NCI-H146 treated with DMSO at 0.1 percent for 48 hours (cell line): ENCODE measurements around the gene FHOD3.
A peak's percentile ranks its signal among the peaks of the same experiment; 100 is the strongest.
"Not testable (repeated sequence)": the region's sequence is repeated elsewhere in the genome, so short reads cannot be mapped to it uniquely, and the experiment has no call there.

Source experiments
- DNase-seq: peaks from one replicate; lab custom pipeline; 2025; ENCODE audit not compliant: unreplicated experiment; lab: John Stamatoyannopoulos, UW

FHOD3 gene

GRCh38 chr18:36762965-36763364, 465.5 kb downstream of the FHOD3 start:
- DNase-seq: not testable (repeated sequence)

- no peak for DNase-seq
These were observed 469.3 kb downstream of the FHOD3 start for GRCh38 chr18:36766836-36767235.

DNA sequence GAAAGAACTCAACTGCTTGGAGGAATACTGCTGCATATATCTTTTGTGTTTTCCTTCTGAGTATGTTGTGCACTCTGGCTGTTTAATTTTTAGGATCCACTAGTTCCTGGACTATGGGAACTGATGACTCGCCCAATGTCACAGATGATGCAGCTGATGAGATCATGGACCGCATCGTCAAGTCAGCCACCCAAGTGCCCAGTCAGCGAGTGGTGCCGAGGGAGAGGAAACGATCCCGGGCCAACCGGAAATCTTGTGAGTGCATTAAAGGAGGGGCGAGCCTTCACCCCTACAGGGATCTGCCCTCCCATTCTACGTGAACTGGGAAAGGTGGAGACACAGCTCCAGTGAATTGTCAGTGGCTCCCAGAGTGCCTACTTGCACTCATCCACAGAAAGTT, 471.7 kb downstream of the FHOD3 start:
- DNase-seq: no peak

GRCh38 chr18:36769611-36770314, 472.2 kb downstream of the FHOD3 start:
- DNase-seq: no peak

GRCh38 chr18:36770315-36770946, 472.9 kb downstream of the FHOD3 start:
- no peak for DNase-seq

GRCh38 chr18:36771245-36771644, 473.7 kb downstream of the FHOD3 start:
- DNase-seq: no peak

GRCh38 chr18:36772241-36772723, 474.8 kb downstream of the FHOD3 start:
- no peak for DNase-seq

DNA sequence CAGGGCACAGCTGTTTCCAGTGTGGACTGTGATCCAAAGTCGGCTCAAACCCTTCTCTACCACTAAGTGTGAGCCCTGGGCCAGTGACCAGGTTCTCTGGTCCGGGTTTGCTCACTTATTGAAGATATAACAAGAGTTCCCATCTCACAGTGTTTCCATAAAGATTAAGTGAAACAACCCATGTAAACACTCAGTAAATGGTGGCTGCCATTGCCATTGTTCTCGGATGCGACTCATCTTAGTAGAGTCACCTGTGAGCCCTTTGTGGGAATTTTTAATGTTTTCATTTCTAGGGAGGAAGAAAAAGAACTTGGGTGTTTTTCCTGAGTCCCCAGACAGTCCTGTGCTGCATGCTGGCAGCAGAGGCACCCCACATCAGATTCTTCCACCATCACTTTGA, 477.9 kb downstream of the FHOD3 start:
- DNase-seq: no peak

DNA sequence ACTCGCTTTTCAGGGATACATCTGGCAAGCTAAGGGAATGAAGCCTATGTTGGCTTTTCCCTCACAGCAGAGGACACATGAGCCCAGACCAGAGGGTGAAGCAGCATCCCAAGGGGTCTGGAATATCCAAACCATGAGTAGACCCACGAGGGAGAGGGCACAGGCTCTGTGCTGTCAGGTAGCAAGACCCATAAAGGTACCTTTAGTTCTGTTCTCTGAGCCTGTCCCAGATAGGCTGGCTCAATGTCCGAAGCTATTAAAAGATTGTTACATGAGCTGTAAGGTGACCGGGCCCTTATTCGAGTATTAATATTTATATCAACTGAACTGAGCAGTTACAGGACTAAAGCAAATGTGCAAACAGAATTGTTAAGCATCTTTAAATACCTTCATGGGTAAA, 479.1 kb downstream of the FHOD3 start:
- DNase-seq: no peak

DNA sequence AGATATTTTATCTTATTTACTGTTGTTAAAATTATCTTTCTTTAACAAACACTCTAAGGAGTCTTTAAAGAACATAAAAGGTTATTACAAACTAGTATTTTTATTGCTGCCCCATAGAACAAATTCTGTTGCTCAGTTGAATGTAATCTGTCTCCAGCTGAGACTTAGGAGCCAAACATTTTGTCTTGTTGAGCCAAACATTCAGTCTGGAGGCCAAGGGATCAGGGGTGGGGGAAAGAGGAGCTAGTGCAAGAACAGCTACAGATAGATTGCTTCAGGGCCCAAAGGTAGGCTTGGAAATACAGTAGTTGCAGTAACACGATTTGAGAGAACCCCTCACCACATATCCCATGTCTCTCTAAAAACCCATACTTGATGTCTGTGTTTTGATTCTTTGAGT, 480.1 kb downstream of the FHOD3 start:
- no peak for DNase-seq

GRCh38 chr18:36780748-36781147, 483.2 kb downstream of the FHOD3 start:
- no peak for DNase-seq

DNA sequence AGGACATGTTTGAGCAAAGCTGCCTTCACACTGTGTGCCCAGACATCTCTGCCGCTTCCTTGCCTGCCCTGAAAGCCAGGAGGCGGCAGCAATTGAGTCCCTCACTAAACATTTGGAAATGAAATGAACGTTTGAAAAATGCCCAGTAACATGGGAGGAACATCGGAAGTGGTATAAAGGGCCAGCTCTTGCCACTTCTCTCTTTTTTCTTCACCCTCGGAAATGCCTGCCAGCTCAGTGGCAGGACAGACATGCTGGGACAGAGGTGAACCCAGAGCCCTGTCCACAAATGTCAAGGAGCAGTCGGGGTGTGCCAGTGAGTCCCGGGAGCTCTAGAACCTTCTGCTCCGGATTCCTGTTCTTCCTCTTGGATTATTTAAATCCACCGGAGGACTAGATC, 485.2 kb downstream of the FHOD3 start:
- DNase-seq: no peak

- no peak for DNase-seq
These were observed 486.3 kb downstream of the FHOD3 start for GRCh38 chr18:36783792-36784191.

DNA sequence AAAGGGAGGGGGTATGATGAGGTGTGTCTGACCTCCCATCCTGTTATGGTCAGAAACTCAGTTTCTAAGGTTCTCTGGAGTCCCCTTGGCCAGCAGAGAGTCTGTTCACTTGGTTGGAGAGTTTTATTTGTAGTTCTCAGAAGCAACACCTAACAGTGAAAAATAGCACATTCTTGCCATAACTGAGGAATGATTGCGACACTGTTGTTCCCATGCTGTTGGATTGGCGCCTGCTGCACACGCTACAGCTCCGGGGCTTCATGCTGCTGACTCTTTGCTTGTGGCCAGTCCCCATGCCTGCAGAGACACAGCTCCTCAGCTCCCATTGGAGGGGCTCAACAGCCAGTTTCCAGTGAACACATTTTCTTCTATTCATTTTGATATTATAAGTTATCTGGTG, 489.2 kb downstream of the FHOD3 start:
- DNase-seq: no peak

DNA sequence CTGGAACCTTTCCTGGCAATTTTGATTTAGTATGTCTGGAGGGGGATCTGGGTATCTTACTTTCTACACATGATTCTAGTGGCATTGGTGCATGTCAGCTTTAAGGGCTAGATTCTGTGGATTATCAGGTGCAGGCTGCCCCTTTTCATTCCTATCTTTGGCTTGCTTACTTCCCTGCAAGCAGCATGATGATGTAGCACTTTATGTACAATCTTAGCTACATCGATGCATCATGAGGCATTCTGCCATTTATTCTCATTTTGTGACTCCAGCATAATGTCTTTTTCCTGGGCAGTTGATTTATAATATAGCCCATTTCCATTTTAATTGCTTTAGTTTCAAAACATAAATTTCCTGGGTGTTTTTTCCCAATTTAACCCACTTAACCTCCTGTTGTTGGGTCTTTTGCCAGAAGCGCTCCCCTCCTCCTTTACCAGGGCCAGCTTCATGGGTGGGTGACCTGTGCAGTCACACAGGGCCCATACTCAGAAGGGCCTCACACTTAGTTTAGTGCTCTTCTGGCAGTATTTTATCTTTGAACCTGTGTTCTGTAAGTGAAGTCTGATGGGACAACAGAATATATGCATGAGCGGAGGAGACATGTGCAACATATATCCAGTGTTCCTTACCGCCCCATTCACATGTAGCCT, 495.2 kb downstream of the FHOD3 start:
- no peak for DNase-seq

- no peak for DNase-seq
These were observed 501.4 kb downstream of the FHOD3 start for GRCh38 chr18:36798738-36799473.

DNA sequence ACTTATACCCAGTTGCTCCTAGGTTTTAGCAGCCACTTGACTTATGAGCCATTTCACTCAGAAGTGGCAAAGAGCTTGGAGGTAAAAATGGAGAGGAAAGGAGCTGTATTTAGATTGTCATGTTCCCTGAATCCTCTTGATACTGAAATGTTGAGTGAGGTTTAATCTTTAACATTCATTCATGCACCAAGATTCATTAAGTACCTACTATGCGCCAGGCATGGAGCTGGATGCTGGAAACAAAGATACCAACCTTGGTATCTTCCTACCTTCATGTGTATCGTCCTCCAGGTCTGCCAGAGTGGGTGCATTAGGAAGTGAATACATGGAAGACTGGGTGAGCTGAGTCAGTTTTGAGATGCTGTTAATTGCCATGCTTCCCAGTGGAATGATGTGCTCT, 507.6 kb downstream of the FHOD3 start:
- no peak for DNase-seq

DNA sequence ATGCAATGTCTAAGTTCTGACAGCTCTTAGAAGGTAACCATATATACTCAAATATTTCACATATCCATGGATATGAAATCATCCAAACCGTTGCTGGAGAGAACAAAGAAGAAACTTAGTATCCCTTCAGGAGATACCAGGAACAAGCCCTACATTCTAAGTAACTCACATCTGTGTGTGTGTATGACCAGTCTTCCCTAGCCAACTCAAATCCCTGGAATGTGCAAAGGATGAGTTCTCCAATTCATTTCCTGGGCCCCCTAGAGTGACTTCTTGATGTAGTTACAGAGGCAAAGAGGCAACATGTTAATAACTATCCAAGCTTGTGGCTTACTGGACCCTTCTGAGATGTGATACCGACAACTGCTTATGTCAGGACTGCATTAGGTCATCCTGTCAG, 511.2 kb downstream of the FHOD3 start:
- DNase-seq: no peak

DNA sequence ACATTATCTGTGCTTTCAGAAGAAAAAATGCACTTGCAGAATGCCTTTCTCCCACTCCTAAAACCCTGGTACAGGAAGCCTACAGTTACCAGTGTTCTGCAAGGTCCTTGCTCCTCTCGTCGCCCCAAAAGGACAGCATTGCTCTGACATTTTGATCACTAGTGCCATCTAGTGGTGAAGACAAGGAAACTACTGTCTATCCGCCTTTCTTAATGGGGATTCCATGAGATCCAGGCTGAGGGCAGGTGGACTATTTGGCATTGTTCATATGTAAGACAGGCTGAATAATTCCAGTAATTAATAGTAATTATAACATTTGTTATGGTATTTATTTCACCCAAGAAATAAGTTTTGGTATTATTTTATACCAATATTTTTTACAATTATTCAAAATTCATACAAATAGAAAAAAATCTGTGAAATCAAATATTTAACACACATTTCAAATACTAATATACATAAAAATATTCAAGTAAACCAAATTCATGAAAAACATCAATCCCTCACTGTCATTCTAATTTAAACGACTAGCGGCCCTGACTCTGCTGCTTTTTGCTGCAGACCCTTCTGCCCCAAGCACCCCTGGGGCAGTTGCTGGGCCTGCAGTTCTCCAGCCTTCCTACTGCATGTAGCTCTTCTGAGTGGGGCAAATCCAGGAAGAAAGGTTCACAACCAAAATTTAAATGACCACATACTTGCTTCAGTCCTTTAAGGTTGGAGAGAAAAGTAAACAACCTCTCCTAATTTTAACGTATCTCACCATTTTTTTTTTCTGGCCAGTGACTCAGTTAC, 512.3 kb downstream of the FHOD3 start:
- DNase-seq: peak; percentile 88

- DNase-seq: no peak
These were observed 513.9 kb downstream of the FHOD3 start for GRCh38 chr18:36811430-36811829.

- no peak for DNase-seq
These were observed 514.4 kb downstream of the FHOD3 start for GRCh38 chr18:36811955-36812354.
